Effector memory CD8-positive, alpha-beta T cell (primary cell): Measurements from ENCODE around the gene TRIM52.

Experiments used
- ATAC-seq: fragments of 150-1000 bp; cut with Tn5 transposase; replicated peaks from 2 replicates; pipeline ENCODE4 v1.10.0; 2021; ENCODE audit warnings: mild to moderate bottlenecking, moderate library complexity
- DNase-seq, 3 experiments: peaks; one replicate each; pipeline ENCODE4 v3.0.0; 2021
- H3K27ac Mint-ChIP-seq, 2 donors: one replicate each; pipeline ENCODE4 v1.8.0; 2022; ENCODE audit warnings: mild to moderate bottlenecking in 2 of 2, mixed read lengths in 2 of 2, moderate library complexity in 2 of 2
- H3K27me3 Mint-ChIP-seq, 2 donors: one replicate each; pipeline ENCODE4 v1.8.0; 2022; ENCODE audit warnings: mixed read lengths in 2 of 2
- H3K36me3 Mint-ChIP-seq: one replicate; pipeline ENCODE4 v1.8.0; 2022; ENCODE audit warnings: mild to moderate bottlenecking, moderate library complexity, mixed read lengths; ENCODE audit not compliant: insufficient read depth
- H3K4me1 Mint-ChIP-seq, 2 donors: one replicate each; pipeline ENCODE4 v1.8.0; 2022; ENCODE audit warnings: low read depth in 2 of 2, mixed read lengths in 2 of 2
- H3K4me3 Mint-ChIP-seq, 2 donors: one replicate each; pipeline ENCODE4 v1.8.0; 2022; ENCODE audit warnings: mild to moderate bottlenecking in 2 of 2, mixed read lengths in 2 of 2, moderate library complexity in 2 of 2
- H3K9me3 Mint-ChIP-seq, 2 donors: one replicate each; pipeline ENCODE4 v1.8.0; 2022; ENCODE audit warnings: mixed read lengths in 2 of 2

TRIM52 gene

GRCh38 chr5:181234455-181235306 lies 26.3 kb downstream of the TRIM52 start:
- no peak for DNase-seq
- Mint-ChIP-seq H3K4me3 (no peak overlapping the region), H3K27me3 (no peaks in the 10 kb centered on the region), H3K4me1 (peaks cover 22 to 28% of the 10 kb centered on the region in 2 donors), H3K27ac (peak overlapping the region; percentile 22 to 30), H3K36me3 (peaks cover 76% of the 10 kb centered on the region), H3K9me3 (no peaks in the 10 kb centered on the region)
- no peak for ATAC-seq

- H3K36me3 Mint-ChIP-seq, result peaks cover 70% of the 10 kb centered on the region
These were observed 27.0 kb downstream of the TRIM52 start for GRCh38 chr5:181233801-181234454.

GRCh38 chr5:181233088-181233800 lies 27.7 kb downstream of the TRIM52 start:
- peak overlapping the region; percentile 59 to 75 for H3K27ac Mint-ChIP-seq
- no peak for ATAC-seq
- H3K36me3 Mint-ChIP-seq, result peaks cover 68% of the 10 kb centered on the region
- H3K27me3 Mint-ChIP-seq, result no peaks in the 10 kb centered on the region
- H3K9me3 Mint-ChIP-seq, result no peaks in the 10 kb centered on the region
- H3K4me1 Mint-ChIP-seq, result peaks cover 19 to 27% of the 10 kb centered on the region in 2 donors
- no peak for DNase-seq
- no peak overlapping the region for H3K4me3 Mint-ChIP-seq

More at GRCh38 chr5:181233801-181234454, 27.0 kb downstream of the TRIM52 start:
- DNase-seq, result no peak
- no peaks in the 10 kb centered on the region for H3K27me3 Mint-ChIP-seq
- no peak overlapping the region for H3K4me3 Mint-ChIP-seq
- no peak for ATAC-seq
- peaks cover 22 to 31% of the 10 kb centered on the region in 2 donors for H3K4me1 Mint-ChIP-seq
- peak overlapping the region; percentile 59 to 75 for H3K27ac Mint-ChIP-seq
- no peaks in the 10 kb centered on the region for H3K9me3 Mint-ChIP-seq

DNA sequence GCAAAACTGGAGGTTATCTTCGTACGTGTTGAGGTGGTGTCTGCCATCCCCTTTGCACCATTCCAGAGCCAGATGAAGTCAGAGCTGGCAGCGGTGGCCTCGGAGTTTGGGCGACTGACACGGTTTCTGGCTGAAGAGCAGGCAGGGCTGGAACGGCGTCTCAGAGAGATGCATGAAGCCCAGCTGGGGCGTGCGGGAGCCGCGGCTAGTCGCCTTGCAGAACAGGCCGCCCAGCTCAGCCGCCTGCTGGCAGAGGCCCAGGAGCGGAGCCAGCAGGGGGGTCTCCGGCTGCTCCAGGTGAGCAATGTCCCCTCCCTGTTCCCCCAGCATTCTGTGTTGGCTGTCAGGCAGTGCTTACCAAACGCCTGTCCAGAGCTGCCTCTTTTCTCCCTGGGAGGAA lies 28.4 kb downstream of the TRIM52 start:
- H3K27me3 Mint-ChIP-seq, result no peaks in the 10 kb centered on the region
- no peak for ATAC-seq

DNA sequence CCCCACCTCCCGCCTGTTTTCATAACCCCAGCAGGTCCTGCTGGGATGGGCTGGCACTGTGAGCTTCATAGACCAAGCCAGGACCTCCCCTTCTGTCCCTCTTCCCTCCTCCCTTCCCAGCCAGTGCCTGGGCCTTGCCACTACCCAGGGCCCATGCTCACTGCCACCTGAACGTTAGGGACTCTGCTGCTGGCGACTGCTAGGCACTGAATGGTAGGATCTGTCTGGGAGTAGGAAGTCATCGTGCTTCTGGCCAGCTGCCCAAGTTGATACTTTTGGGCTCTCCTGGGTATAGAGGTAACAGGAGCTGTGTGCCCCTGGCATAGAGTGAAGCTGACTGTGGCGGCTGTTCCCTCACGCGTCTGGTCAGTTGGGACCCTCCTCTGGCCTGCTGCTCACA lies 29.5 kb downstream of the TRIM52 start:
- ATAC-seq (no peak), DNase-seq (no peak)
- Mint-ChIP-seq H3K36me3 (peaks cover 59% of the 10 kb centered on the region), H3K9me3 (no peaks in the 10 kb centered on the region), H3K27me3 (no peaks in the 10 kb centered on the region), H3K27ac (peak overlapping the region; percentile 11 to 44), H3K4me1 (peaks cover 13 to 23% of the 10 kb centered on the region in 2 donors), H3K4me3 (no peak overlapping the region)

More for the DNA sequence above, 28.4 kb downstream of the TRIM52 start:
- no peak for DNase-seq
- H3K9me3 Mint-ChIP-seq, result no peaks in the 10 kb centered on the region
- H3K4me3 Mint-ChIP-seq, result no peak overlapping the region
- peaks cover 64% of the 10 kb centered on the region for H3K36me3 Mint-ChIP-seq
- H3K4me1 Mint-ChIP-seq, result peaks cover 13 to 23% of the 10 kb centered on the region in 2 donors
- peak overlapping the region in 1 of 2 donors; percentile 75 for H3K27ac Mint-ChIP-seq

GRCh38 chr5:181230551-181230950 lies 30.4 kb downstream of the TRIM52 start:
- Mint-ChIP-seq H3K36me3 (peaks cover 50% of the 10 kb centered on the region), H3K4me1 (peaks cover 17 to 28% of the 10 kb centered on the region in 2 donors), H3K9me3 (no peaks in the 10 kb centered on the region), H3K27me3 (no peaks in the 10 kb centered on the region), H3K27ac (peak overlapping the region in 1 of 2 donors; percentile 11), H3K4me3 (no peak overlapping the region)
- DNase-seq (no peak), ATAC-seq (no peak)

DNA sequence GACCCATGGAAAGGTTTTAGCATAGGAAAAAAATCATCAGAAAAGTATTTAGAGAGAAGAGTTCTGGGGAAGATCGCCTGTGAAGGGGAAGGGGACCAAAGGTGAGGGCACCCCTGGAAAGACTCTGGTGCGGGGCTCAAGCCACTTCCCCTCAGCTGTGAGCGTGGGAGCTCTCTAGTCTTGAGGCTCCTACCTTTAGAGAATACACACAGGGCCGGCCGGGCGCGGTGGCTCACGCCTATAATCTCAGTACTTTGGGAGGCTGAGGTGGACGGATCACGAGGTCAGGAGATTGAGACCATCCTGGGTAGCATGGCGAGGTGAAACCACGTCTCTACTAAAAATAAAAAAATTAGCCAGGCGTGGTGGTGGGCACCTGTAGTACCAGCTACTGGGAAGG lies 30.9 kb downstream of the TRIM52 start:
- Mint-ChIP-seq H3K4me1 (peaks cover 22 to 29% of the 10 kb centered on the region in 2 donors), H3K27me3 (no peaks in the 10 kb centered on the region), H3K36me3 (peaks cover 45% of the 10 kb centered on the region), H3K4me3 (no peak overlapping the region), H3K27ac (peak overlapping the region; percentile 9 to 11), H3K9me3 (no peaks in the 10 kb centered on the region)
- DNase-seq (no peak), ATAC-seq (no peak)

GRCh38 chr5:181224390-181225229 lies 36.3 kb downstream of the TRIM52 start:
- no peak for ATAC-seq
- Mint-ChIP-seq H3K4me1 (peaks cover 47 to 48% of the 10 kb centered on the region in 2 donors), H3K36me3 (peaks cover 64% of the 10 kb centered on the region), H3K27ac (peak overlapping the region; percentile 100), H3K27me3 (no peaks in the 10 kb centered on the region), H3K4me3 (peak overlapping the region; percentile 84 to 86), H3K9me3 (no peaks in the 10 kb centered on the region)
- no peak for DNase-seq

DNA sequence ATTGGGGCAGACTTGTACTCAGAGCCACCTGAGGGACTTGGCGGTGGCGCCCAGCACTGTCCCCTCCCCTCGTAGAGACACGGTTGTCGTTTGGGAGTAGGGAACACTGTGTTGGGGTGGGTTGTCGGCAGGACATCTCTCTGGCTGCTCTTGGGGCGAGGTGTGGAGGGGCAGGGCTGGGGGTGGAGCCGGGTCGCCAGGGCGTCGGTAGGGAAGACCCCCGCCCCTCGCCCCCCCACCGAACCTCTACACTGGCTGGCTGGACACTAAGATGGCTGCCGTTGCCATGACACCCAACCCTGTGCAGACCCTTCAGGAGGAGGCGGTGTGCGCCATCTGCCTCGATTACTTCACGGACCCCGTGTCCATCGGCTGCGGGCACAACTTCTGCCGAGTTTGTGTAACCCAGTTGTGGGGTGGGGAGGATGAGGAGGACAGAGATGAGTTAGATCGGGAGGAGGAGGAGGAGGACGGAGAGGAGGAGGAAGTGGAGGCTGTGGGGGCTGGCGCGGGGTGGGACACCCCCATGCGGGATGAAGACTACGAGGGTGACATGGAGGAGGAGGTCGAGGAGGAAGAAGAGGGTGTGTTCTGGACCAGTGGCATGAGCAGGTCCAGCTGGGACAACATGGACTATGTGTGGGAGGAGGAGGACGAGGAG lies 37.1 kb downstream of the TRIM52 start:
- ATAC-seq (no peak), DNase-seq (peak in 1 of 3 experiments; percentile 32)
- H3K27me3 Mint-ChIP-seq, result no peaks in the 10 kb centered on the region
- H3K36me3 Mint-ChIP-seq, result peaks cover 68% of the 10 kb centered on the region
- H3K9me3 Mint-ChIP-seq, result no peaks in the 10 kb centered on the region
- H3K4me1 Mint-ChIP-seq, result peaks cover 41 to 44% of the 10 kb centered on the region in 2 donors
- peak overlapping the region; percentile 100 for H3K27ac Mint-ChIP-seq
- H3K4me3 Mint-ChIP-seq, result peak overlapping the region; percentile 84 to 86

DNA sequence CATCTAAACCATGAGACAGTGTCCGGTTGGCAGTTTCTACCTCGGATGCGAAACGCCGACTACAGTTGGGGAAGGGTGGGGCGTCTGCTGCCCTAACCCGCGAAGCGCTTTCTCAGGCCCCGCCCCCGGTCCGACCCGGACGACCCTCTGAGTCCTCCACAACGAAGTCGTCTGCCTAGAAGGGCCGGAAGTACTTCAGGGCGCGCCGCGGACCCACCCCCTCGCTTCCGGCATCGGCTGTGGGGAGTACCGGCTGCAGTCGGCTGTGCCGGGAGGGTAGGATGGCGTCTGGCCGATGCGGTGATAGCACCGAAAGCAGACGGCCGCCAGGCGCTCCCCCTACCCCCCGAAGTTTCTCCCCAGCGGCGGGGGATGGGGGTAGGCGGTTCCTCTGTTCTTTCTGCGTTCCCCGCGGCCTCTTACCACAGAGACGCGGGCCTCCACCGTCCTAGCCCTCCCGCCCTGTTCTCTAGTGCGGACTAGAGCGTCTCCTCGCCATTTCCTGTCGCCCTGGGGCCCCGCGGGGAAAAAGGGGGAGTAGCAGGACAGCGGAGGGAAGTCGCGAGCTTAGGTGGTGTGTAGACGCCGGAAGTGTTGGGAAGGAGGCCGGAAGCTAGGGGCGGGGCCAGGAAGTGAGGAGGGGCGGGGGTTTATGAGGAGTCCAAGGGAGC lies 37.8 kb downstream of the TRIM52 start, which contains the start of gene TRIM41:
Gene TRIM41 (plus strand): TSS at position 224 of the 671 bp plus-strand sequence. CDS start 719 bp downstream, outside the sequence.
- ATAC-seq, result peak; percentile 66
- Mint-ChIP-seq H3K27ac (peak within 1 kb of the TSS; percentile 100), H3K4me3 (peak within 1 kb of the TSS; percentile 84 to 86), H3K4me1 (peaks cover 44 to 47% of the 10 kb centered on the region in 2 donors), H3K9me3 (no peaks in the 10 kb centered on the region), H3K36me3 (peaks cover 69% of the 10 kb centered on the region), H3K27me3 (no peaks in the 10 kb centered on the region)
- peak; percentile 96 to 98 (median 96) for DNase-seq

- peak overlapping the region; percentile 100 for H3K27ac Mint-ChIP-seq
- H3K27me3 Mint-ChIP-seq, result no peaks in the 10 kb centered on the region
- H3K36me3 Mint-ChIP-seq, result peaks cover 74% of the 10 kb centered on the region
- DNase-seq (no peak), ATAC-seq (peak; percentile 4)
- H3K9me3 Mint-ChIP-seq, result peaks cover 0 to 1% of the 10 kb centered on the region in 2 donors
- H3K4me1 Mint-ChIP-seq, result peaks cover 49 to 52% of the 10 kb centered on the region in 2 donors
- H3K4me3 Mint-ChIP-seq, result peak overlapping the region; percentile 84 to 86
These were observed 38.3 kb downstream of the TRIM52 start for GRCh38 chr5:181222630-181223057.
